Upper lobe of left lung (tissue), 6 donors: ENCODE measurements around the gene DUOX1. TPM values are rescaled to one million over a fixed set of nuclear protein-coding genes. Genes with fewer than 3 reads are reported as not detected.
A peak's percentile ranks its signal among the peaks of the same experiment; 100 is the strongest.

Experiments used
- ATAC-seq, 2 donors: fragments of 200-7000 bp; cut with Tn5 transposase; one replicate each; pipeline ENCODE4 v1.9.1; 2022; ENCODE audit warnings: mild to moderate bottlenecking in 2 of 2, moderate library complexity in 2 of 2; ENCODE audit not compliant: low FRiP score in 2 of 2
- DNase-seq, 2 donors: peaks; one replicate each; pipeline ENCODE4 v3.0.0-alpha.2; 2019 to 2020
- H3K27ac ChIP-seq, 4 donors: fragments of 200-600 bp; sonication (generic); one replicate each; pipeline ENCODE4 v1.5.1; 2016 to 2019
- H3K27me3 ChIP-seq, 4 donors: fragments of 200-600 bp; sonication (generic); one replicate each; pipeline ENCODE4 v1.5.1; 2017 to 2019
- H3K36me3 ChIP-seq, 4 donors: fragments of 200-600 bp; sonication (generic); one replicate each; pipeline ENCODE4 v1.5.1; 2016 to 2019
- H3K4me1 ChIP-seq, 4 donors: fragments of 200-600 bp; sonication (generic); one replicate each; pipeline ENCODE4 v1.5.1; 2018 to 2019
- H3K4me3 ChIP-seq, 4 donors: fragments of 200-600 bp; sonication (generic); one replicate each; pipeline ENCODE4 v1.5.1; 2017 to 2019; ENCODE audit warnings: mild to moderate bottlenecking in 2 of 4, moderate library complexity in 1 of 4
- H3K9me3 ChIP-seq, 4 donors: fragments of 200-600 bp; sonication (generic); one replicate each; pipeline ENCODE4 v1.5.1; 2018 to 2019
- EP300 ChIP-seq, 4 donors: sonication (generic); formaldehyde crosslinking; IDR thresholded peaks; one replicate each; pipeline ENCODE4 v1.5.1; 2017; ENCODE audit warnings: antibody characterized with exemption in 4 of 4, control low read depth in 2 of 4
- POLR2A ChIP-seq, 4 donors: fragments of 450-650 bp; IDR thresholded peaks; one replicate each; pipeline ENCODE4 v1.5.1; 2016 to 2017; ENCODE audit warnings: antibody characterized with exemption in 4 of 4, mild to moderate bottlenecking in 2 of 4
- POLR2AphosphoS5 ChIP-seq, 2 donors: sonication (generic); formaldehyde crosslinking; IDR thresholded peaks; one replicate each; pipeline ENCODE4 v1.5.1; 2017; ENCODE audit warnings: antibody characterized with exemption in 2 of 2
- WGBS, 2 donors: methylation state at CpG; one replicate each; pipeline ENCODE4 v1.1.5; 2017 to 2018; 5-methylcytosine and 5-hydroxymethylcytosine counted together
- total RNA-seq, 6 donors: library from RNA; depleted of rRNA in 4 of 6; stranded (reverse); fragments of >200 nt in 4 of 6; gene quantifications; one replicate each; pipeline versions ENCODE4 v1.1.0 to v1.2.1, GENCODE V29; 2016 to 2021
- TF ChIP-seq, protein P1 (sequence below), 6 experiments: fragments of 450-650 bp in 4 of 6; fragments of 200-600 bp in 2 of 6; sonication (generic) in 2 of 6; IDR thresholded peaks; one replicate each; pipeline ENCODE4 v1.5.1; 2016 to 2019; ENCODE audit warnings: antibody characterized with exemption in 6 of 6
- donor health status: DM: no; HTN: no; CAD: no; lungs with moderate emphysema.
- donor health status: DM: no; HTN: yes; CAD: no; lungs with severe emphysema.

DUOX1 gene
- total RNA-seq, 6 donors from 2014 or later: 215 to 1,314 (median 495) TPM

DNA sequence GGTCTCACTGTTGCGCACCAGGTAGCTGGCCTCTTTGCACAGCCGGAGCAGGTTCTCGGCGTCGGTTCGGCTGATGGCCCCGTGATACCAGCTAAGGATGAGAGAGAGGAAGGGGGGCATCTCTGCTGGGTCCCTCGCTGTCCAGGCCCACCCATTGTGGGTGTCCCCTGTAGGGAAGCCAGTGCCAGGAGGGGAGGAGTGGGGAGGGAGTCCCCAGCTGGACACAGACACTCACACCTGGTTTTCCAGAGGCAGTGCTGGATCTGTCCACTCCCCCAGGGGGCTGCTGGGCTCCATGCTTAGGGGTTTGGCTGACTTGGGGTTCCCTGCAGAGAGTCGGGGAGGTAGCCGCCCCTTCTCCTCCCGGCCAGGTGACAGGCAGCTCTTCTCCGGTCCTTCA, 42.1 kb downstream of the DUOX1 start:
- WGBS, 2 donors: 96% methylated on average over 9 to 12 of the region's 12 CpGs
- TF ChIP-seq POLR2AphosphoS5 (IDR thresholded peaks at IDR 0.05): no peak
- TF ChIP-seq, protein P1, sequence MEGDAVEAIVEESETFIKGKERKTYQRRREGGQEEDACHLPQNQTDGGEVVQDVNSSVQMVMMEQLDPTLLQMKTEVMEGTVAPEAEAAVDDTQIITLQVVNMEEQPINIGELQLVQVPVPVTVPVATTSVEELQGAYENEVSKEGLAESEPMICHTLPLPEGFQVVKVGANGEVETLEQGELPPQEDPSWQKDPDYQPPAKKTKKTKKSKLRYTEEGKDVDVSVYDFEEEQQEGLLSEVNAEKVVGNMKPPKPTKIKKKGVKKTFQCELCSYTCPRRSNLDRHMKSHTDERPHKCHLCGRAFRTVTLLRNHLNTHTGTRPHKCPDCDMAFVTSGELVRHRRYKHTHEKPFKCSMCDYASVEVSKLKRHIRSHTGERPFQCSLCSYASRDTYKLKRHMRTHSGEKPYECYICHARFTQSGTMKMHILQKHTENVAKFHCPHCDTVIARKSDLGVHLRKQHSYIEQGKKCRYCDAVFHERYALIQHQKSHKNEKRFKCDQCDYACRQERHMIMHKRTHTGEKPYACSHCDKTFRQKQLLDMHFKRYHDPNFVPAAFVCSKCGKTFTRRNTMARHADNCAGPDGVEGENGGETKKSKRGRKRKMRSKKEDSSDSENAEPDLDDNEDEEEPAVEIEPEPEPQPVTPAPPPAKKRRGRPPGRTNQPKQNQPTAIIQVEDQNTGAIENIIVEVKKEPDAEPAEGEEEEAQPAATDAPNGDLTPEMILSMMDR (IDR thresholded peaks at IDR 0.05): no peak
- Histone ChIP-seq H3K9me3 (no peaks in the 10 kb centered on the region), H3K4me3 (no peak overlapping the region), H3K27ac (no peak overlapping the region), H3K27me3 (no peaks in the 10 kb centered on the region), H3K36me3 (peaks cover 0 to 5% (median 2%) of the 10 kb centered on the region in 4 donors), H3K4me1 (peaks cover 0 to 13% (median 2%) of the 10 kb centered on the region in 4 donors)
- DNase-seq (no peak), ATAC-seq (no peak)

- no peak overlapping the region for H3K27ac ChIP-seq
- WGBS, 2 donors: 91 to 93% methylated on average over 6 of the region's 6 CpGs
- TF ChIP-seq EP300 (IDR thresholded peaks at IDR 0.05) (no peak), POLR2A (IDR thresholded peaks at IDR 0.05) (no peak), POLR2AphosphoS5 (IDR thresholded peaks at IDR 0.05) (no peak)
- H3K9me3 ChIP-seq: no peaks in the 10 kb centered on the region
- no peaks in the 10 kb centered on the region for H3K27me3 ChIP-seq
- ATAC-seq: no peak
- H3K4me3 ChIP-seq: no peak overlapping the region
- H3K4me1 ChIP-seq: peaks cover 0 to 2% (median 0%) of the 10 kb centered on the region in 4 donors
- H3K36me3 ChIP-seq: peaks cover 0 to 5% (median 2%) of the 10 kb centered on the region in 4 donors
- DNase-seq: no peak
These were observed 44.3 kb downstream of the DUOX1 start for GRCh38 chr15:45174069-45174468.

- H3K27me3 ChIP-seq: no peaks in the 10 kb centered on the region
- H3K36me3 ChIP-seq: peaks cover 0 to 5% (median 2%) of the 10 kb centered on the region in 4 donors
- no peak overlapping the region for H3K4me3 ChIP-seq
- no peak for TF ChIP-seq EP300 (IDR thresholded peaks at IDR 0.05)
- TF ChIP-seq POLR2AphosphoS5 (IDR thresholded peaks at IDR 0.05): no peak
- TF ChIP-seq POLR2A (IDR thresholded peaks at IDR 0.05): no peak
- TF ChIP-seq, protein P1 (IDR thresholded peaks at IDR 0.05): no peak
- peaks cover 1 to 7% (median 2%) of the 10 kb centered on the region in 4 donors for H3K4me1 ChIP-seq
- DNase-seq (no peak), ATAC-seq (no peak)
- no peaks in the 10 kb centered on the region for H3K9me3 ChIP-seq
- H3K27ac ChIP-seq: no peak overlapping the region
- WGBS, 2 donors: 87 to 91% methylated on average over 2 of the region's 2 CpGs
These were observed 44.8 kb downstream of the DUOX1 start for GRCh38 chr15:45174577-45174976.

- ATAC-seq (no peak), DNase-seq (no peak)
- Histone ChIP-seq H3K4me1 (peaks cover 4 to 18% (median 7%) of the 10 kb centered on the region in 4 donors), H3K27ac (no peak overlapping the region), H3K4me3 (no peak overlapping the region), H3K36me3 (peaks cover 0 to 5% (median 2%) of the 10 kb centered on the region in 4 donors), H3K9me3 (no peaks in the 10 kb centered on the region), H3K27me3 (no peaks in the 10 kb centered on the region)
- WGBS, 2 donors: 74 to 80% methylated on average over 3 of the region's 3 CpGs
- no peak for TF ChIP-seq EP300 (IDR thresholded peaks at IDR 0.05)
- TF ChIP-seq POLR2A (IDR thresholded peaks at IDR 0.05): no peak
- TF ChIP-seq, protein P1 (IDR thresholded peaks at IDR 0.05): no peak
- no peak for TF ChIP-seq POLR2AphosphoS5 (IDR thresholded peaks at IDR 0.05)
These were observed 47.5 kb downstream of the DUOX1 start for GRCh38 chr15:45177285-45177684.

DNA sequence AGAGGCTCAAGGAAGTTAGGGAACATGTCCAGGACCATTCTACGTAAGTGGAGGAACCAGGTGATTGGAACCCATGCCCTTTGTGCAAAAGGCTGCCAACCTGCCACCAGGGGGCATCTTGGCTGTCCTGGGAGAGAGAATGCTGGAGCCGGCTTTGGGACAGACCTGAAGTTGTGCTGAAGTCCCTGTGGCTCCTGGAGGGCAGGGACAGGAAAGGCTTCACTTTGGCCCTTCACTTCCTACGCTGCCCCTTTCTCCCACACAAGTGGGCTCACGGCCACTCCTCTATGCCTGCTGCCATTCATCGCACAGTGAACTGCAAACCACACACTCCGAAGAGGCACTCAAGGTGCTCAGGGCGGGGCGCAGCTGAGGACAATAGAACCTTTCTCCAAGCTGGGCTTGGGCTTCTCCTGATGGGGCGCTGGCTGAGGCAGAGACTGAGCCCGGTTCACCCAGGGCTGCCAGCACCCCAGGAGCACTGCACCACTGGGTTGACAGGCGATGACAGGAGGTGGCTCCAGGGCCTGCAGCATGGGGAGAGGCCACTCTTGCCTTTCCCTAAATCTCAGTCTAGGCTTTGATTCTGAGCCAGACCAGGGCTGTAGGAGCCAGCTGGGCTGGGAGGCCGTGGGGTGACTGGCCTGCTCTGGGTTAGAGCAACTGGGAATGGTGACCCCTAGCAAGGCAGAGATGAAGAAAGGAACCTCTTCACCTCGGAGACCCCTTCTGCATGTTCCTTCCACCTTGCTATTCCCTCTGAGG, 49.6 kb downstream of the DUOX1 start:
- peak; percentile 28 to 81 for ATAC-seq
- TF ChIP-seq, protein P1 (IDR thresholded peaks at IDR 0.05): peak; percentile 45 to 71 (median 50)
- TF ChIP-seq POLR2AphosphoS5 (IDR thresholded peaks at IDR 0.05) (no peak), POLR2A (IDR thresholded peaks at IDR 0.05) (no peak), EP300 (IDR thresholded peaks at IDR 0.05) (no peak)
- Histone ChIP-seq H3K9me3 (no peaks in the 10 kb centered on the region), H3K27ac (no peak overlapping the region), H3K4me1 (peaks cover 4 to 18% (median 8%) of the 10 kb centered on the region in 4 donors), H3K27me3 (no peaks in the 10 kb centered on the region), H3K4me3 (no peak overlapping the region), H3K36me3 (peaks cover 0 to 4% (median 0%) of the 10 kb centered on the region in 4 donors)
- 59 to 81% methylated on average over 4 to 13 of the region's 13 CpGs for WGBS, 2 donors
- peak in 1 of 2 donors; percentile 81 for DNase-seq
